Memory B cell (primary cell): ENCODE measurements around the gene DGKI.

ENCODE experiments used
- ATAC-seq: fragments of 150-1000 bp; cut with Tn5 transposase; 2 replicates; pipeline ENCODE4 v1.10.0; 2021; ENCODE audit warnings: low read depth, mild to moderate bottlenecking, moderate library complexity
- DNase-seq, 2 donors: peaks; one replicate each; pipeline ENCODE4 v3.0.0; 2022; ENCODE audit warnings: low spot score in 2 of 2
- H3K27ac Mint-ChIP-seq: one replicate; pipeline ENCODE4 v1.8.0; 2022; ENCODE audit warnings: mild to moderate bottlenecking, moderate library complexity, mixed read lengths
- H3K27me3 Mint-ChIP-seq: one replicate; pipeline ENCODE4 v1.8.0; 2022; ENCODE audit warnings: mixed read lengths
- H3K36me3 Mint-ChIP-seq: one replicate; pipeline ENCODE4 v1.8.0; 2022; ENCODE audit warnings: mild to moderate bottlenecking, mixed read lengths
- H3K4me1 Mint-ChIP-seq: one replicate; pipeline ENCODE4 v1.8.0; 2022; ENCODE audit warnings: mixed read lengths
- H3K4me3 Mint-ChIP-seq: one replicate; pipeline ENCODE4 v1.8.0; 2022; ENCODE audit warnings: mild to moderate bottlenecking, moderate library complexity, mixed read lengths
- H3K9me3 Mint-ChIP-seq: one replicate; pipeline ENCODE4 v1.8.0; 2022; ENCODE audit warnings: mixed read lengths

DGKI gene

GRCh38 chr7:137657476-137658189 lies 189.1 kb downstream of the DGKI start:
- no peaks in the 10 kb centered on the region for H3K36me3 Mint-ChIP-seq
- ATAC-seq (no peak), DNase-seq (no peak)
- no peak overlapping the region for H3K27ac Mint-ChIP-seq
- no peaks in the 10 kb centered on the region for H3K4me1 Mint-ChIP-seq
- H3K27me3 Mint-ChIP-seq = peaks cover 6% of the 10 kb centered on the region
- H3K4me3 Mint-ChIP-seq = no peak overlapping the region
- H3K9me3 Mint-ChIP-seq = no peaks in the 10 kb centered on the region

GRCh38 chr7:137656850-137657232 lies 189.9 kb downstream of the DGKI start:
- peaks cover 6% of the 10 kb centered on the region for H3K27me3 Mint-ChIP-seq

GRCh38 chr7:137656227-137656849 lies 190.4 kb downstream of the DGKI start:
- Mint-ChIP-seq H3K36me3 (no peaks in the 10 kb centered on the region), H3K27me3 (peaks cover 6% of the 10 kb centered on the region), H3K4me3 (no peak overlapping the region), H3K4me1 (no peaks in the 10 kb centered on the region), H3K27ac (no peak overlapping the region), H3K9me3 (no peaks in the 10 kb centered on the region)
- DNase-seq (peak; percentile 11 to 32), ATAC-seq (peak; percentile 41)

More at GRCh38 chr7:137656850-137657232, 189.9 kb downstream of the DGKI start:
- Mint-ChIP-seq H3K27ac (no peak overlapping the region), H3K9me3 (no peaks in the 10 kb centered on the region), H3K4me3 (no peak overlapping the region), H3K36me3 (no peaks in the 10 kb centered on the region), H3K4me1 (no peaks in the 10 kb centered on the region)
- no peak for ATAC-seq
- no peak for DNase-seq

GRCh38 chr7:137655804-137656203 lies 191.0 kb downstream of the DGKI start:
- no peak overlapping the region for H3K4me3 Mint-ChIP-seq
- H3K9me3 Mint-ChIP-seq = no peaks in the 10 kb centered on the region

GRCh38 chr7:137652721-137653120 lies 194.1 kb downstream of the DGKI start:
- no peaks in the 10 kb centered on the region for H3K36me3 Mint-ChIP-seq
- no peak overlapping the region for H3K27ac Mint-ChIP-seq
- H3K9me3 Mint-ChIP-seq = no peaks in the 10 kb centered on the region
- ATAC-seq = no peak
- no peaks in the 10 kb centered on the region for H3K4me1 Mint-ChIP-seq
- peaks cover 2% of the 10 kb centered on the region for H3K27me3 Mint-ChIP-seq
- H3K4me3 Mint-ChIP-seq = no peak overlapping the region
- DNase-seq = no peak

More at GRCh38 chr7:137655804-137656203, 191.0 kb downstream of the DGKI start:
- Mint-ChIP-seq H3K4me1 (no peaks in the 10 kb centered on the region), H3K27me3 (peaks cover 5% of the 10 kb centered on the region), H3K36me3 (no peaks in the 10 kb centered on the region), H3K27ac (no peak overlapping the region)
- DNase-seq (no peak), ATAC-seq (no peak)

GRCh38 chr7:137647905-137648565 lies 198.7 kb downstream of the DGKI start:
- H3K4me1 Mint-ChIP-seq = no peaks in the 10 kb centered on the region
- H3K27me3 Mint-ChIP-seq = no peaks in the 10 kb centered on the region
- DNase-seq (no peak), ATAC-seq (no peak)
- H3K27ac Mint-ChIP-seq = no peak overlapping the region
- H3K4me3 Mint-ChIP-seq = no peak overlapping the region
- no peaks in the 10 kb centered on the region for H3K36me3 Mint-ChIP-seq
- no peaks in the 10 kb centered on the region for H3K9me3 Mint-ChIP-seq

- Mint-ChIP-seq H3K9me3 (peaks cover 1% of the 10 kb centered on the region), H3K4me1 (no peaks in the 10 kb centered on the region), H3K27ac (no peak overlapping the region), H3K27me3 (peaks cover 2% of the 10 kb centered on the region), H3K36me3 (no peaks in the 10 kb centered on the region), H3K4me3 (no peak overlapping the region)
- no peak for ATAC-seq
- DNase-seq = no peak
These were observed 204.3 kb downstream of the DGKI start for GRCh38 chr7:137642472-137642871.

GRCh38 chr7:137642031-137642430 lies 204.7 kb downstream of the DGKI start:
- DNase-seq = no peak
- ATAC-seq = no peak
- Mint-ChIP-seq H3K36me3 (no peaks in the 10 kb centered on the region), H3K4me1 (no peaks in the 10 kb centered on the region), H3K27me3 (peaks cover 2% of the 10 kb centered on the region), H3K4me3 (no peak overlapping the region), H3K27ac (no peak overlapping the region), H3K9me3 (peaks cover 1% of the 10 kb centered on the region)

- H3K4me3 Mint-ChIP-seq = no peak overlapping the region
- DNase-seq = no peak
- H3K27ac Mint-ChIP-seq = no peak overlapping the region
- no peaks in the 10 kb centered on the region for H3K36me3 Mint-ChIP-seq
- no peaks in the 10 kb centered on the region for H3K9me3 Mint-ChIP-seq
- no peak for ATAC-seq
- H3K4me1 Mint-ChIP-seq = no peaks in the 10 kb centered on the region
- no peaks in the 10 kb centered on the region for H3K27me3 Mint-ChIP-seq
These were observed 210.4 kb downstream of the DGKI start for GRCh38 chr7:137636376-137636775.

- no peaks in the 10 kb centered on the region for H3K36me3 Mint-ChIP-seq
- no peak overlapping the region for H3K27ac Mint-ChIP-seq
- H3K4me1 Mint-ChIP-seq = no peaks in the 10 kb centered on the region
- no peak for ATAC-seq
- no peaks in the 10 kb centered on the region for H3K27me3 Mint-ChIP-seq
- DNase-seq = no peak
- H3K9me3 Mint-ChIP-seq = no peaks in the 10 kb centered on the region
- no peak overlapping the region for H3K4me3 Mint-ChIP-seq
These were observed 210.9 kb downstream of the DGKI start for GRCh38 chr7:137635874-137636273.

GRCh38 chr7:137635132-137635531 lies 211.6 kb downstream of the DGKI start:
- ATAC-seq (no peak), DNase-seq (no peak)
- no peaks in the 10 kb centered on the region for H3K36me3 Mint-ChIP-seq

GRCh38 chr7:137634356-137634755 lies 212.4 kb downstream of the DGKI start:
- DNase-seq = no peak
- ATAC-seq = no peak
- Mint-ChIP-seq H3K36me3 (no peaks in the 10 kb centered on the region), H3K4me3 (no peak overlapping the region), H3K27ac (no peak overlapping the region), H3K4me1 (no peaks in the 10 kb centered on the region), H3K9me3 (no peaks in the 10 kb centered on the region), H3K27me3 (no peaks in the 10 kb centered on the region)

More at GRCh38 chr7:137635132-137635531, 211.6 kb downstream of the DGKI start:
- Mint-ChIP-seq H3K27ac (no peak overlapping the region), H3K4me3 (no peak overlapping the region), H3K9me3 (no peaks in the 10 kb centered on the region), H3K27me3 (no peaks in the 10 kb centered on the region), H3K4me1 (no peaks in the 10 kb centered on the region)

GRCh38 chr7:137633133-137633532 lies 213.6 kb downstream of the DGKI start:
- no peak for ATAC-seq
- H3K4me3 Mint-ChIP-seq = no peak overlapping the region
- H3K27me3 Mint-ChIP-seq = no peaks in the 10 kb centered on the region
- no peaks in the 10 kb centered on the region for H3K36me3 Mint-ChIP-seq
- no peak overlapping the region for H3K27ac Mint-ChIP-seq
- DNase-seq = no peak
- no peaks in the 10 kb centered on the region for H3K4me1 Mint-ChIP-seq
- no peaks in the 10 kb centered on the region for H3K9me3 Mint-ChIP-seq

- H3K4me1 Mint-ChIP-seq = peaks cover 2% of the 10 kb centered on the region
- no peaks in the 10 kb centered on the region for H3K36me3 Mint-ChIP-seq
- H3K27ac Mint-ChIP-seq = no peak overlapping the region
- DNase-seq (no peak), ATAC-seq (no peak)
- H3K9me3 Mint-ChIP-seq = no peaks in the 10 kb centered on the region
- no peak overlapping the region for H3K4me3 Mint-ChIP-seq
- H3K27me3 Mint-ChIP-seq = peaks cover 3% of the 10 kb centered on the region
These were observed 218.6 kb downstream of the DGKI start for GRCh38 chr7:137628216-137628615.
